Lower lobe of right lung (tissue), 2 donors: ENCODE data around the gene FSTL4. TPM values are rescaled to one million over a fixed set of nuclear protein-coding genes. Genes with fewer than 3 reads are reported as not detected.

Experiments used
- ATAC-seq, 2 donors: fragments of 200-7000 bp; cut with Tn5 transposase; one replicate each; pipeline ENCODE4 v1.9.1; 2020 to 2022; ENCODE audit warnings: mild to moderate bottlenecking in 2 of 2, moderate library complexity in 2 of 2
- DNase-seq: peaks from one replicate; pipeline ENCODE4 v3.0.0-alpha.2; 2020
- H3K27ac ChIP-seq: fragments of 200-600 bp; one replicate; pipeline ENCODE4 v1.8.0; 2022
- H3K27me3 ChIP-seq: fragments of 200-600 bp; one replicate; pipeline ENCODE4 v1.8.0; 2022; ENCODE audit warnings: low read depth
- H3K36me3 ChIP-seq: fragments of 200-600 bp; one replicate; pipeline ENCODE4 v1.8.0; 2022; ENCODE audit warnings: mild to moderate bottlenecking
- H3K4me1 ChIP-seq: fragments of 200-600 bp; one replicate; pipeline ENCODE4 v1.8.0; 2022
- H3K4me3 ChIP-seq: fragments of 200-600 bp; one replicate; pipeline ENCODE4 v1.8.0; 2022; ENCODE audit warnings: mild to moderate bottlenecking
- H3K9me3 ChIP-seq: fragments of 200-600 bp; one replicate; pipeline ENCODE4 v1.8.0; 2022
- intact Hi-C: fragments of 100-400 bp; cut with DNase I; formaldehyde crosslinking; loops from one replicate; pipeline ENCODE4 v1.11.0; 2022
- total RNA-seq: library from RNA; stranded (reverse); fragmentation: NEBNext Ultra II Directional; extraction: Animal tissue kit (Norgen Biotek cat#: 25700); gene quantifications from one replicate; pipeline ENCODE4 v1.2.1, GENCODE V29; 2021
- TF ChIP-seq, protein P1 (sequence below): fragments of 200-600 bp; IDR thresholded peaks from one replicate; pipeline ENCODE4 v1.8.0; 2022; ENCODE audit warnings: antibody characterized with exemption, mild to moderate bottlenecking
- donor health status: DM: no; HTN: yes; CAD: no; lungs with severe emphysema.

FSTL4 gene
- total RNA-seq, 1 donor from 2014 or later, result 1.9 TPM

DNA sequence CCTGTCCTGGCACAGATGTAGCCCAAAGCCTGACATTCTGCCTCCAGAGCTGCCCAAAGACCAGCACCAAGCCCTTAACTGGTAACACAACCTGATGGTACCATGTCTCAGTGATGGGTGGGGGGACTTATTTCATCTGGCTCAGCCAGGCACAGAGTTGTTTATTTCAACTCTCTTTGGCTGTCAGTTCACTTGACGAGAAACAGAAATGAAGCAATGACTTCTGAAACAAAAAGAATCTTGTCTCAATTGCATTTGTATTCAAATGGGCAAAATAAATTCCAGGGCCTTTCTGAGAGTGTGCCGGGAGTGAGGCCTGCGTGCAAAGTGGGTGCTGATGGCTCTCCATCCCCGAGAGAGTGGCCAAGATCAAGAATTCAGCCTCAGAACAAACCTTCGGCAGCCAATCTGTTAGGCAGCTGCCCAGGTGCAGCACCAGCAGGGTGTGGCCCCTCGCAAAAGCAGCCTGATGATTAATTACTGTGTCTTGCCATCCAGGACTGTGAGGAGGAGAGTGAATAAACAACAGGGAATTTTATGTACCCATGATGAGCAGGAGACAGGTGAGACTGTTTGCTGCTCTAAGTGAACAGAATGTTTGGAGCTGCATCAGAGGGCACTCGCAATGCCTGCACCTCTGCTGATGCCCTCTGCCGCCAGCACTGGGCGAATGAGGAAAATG, 322.5 kb downstream of the FSTL4 start:
- Histone ChIP-seq H3K36me3 (no peaks in the 10 kb centered on the region), H3K27ac (no peak overlapping the region), H3K27me3 (no peaks in the 10 kb centered on the region), H3K4me1 (no peaks in the 10 kb centered on the region), H3K9me3 (no peaks in the 10 kb centered on the region), H3K4me3 (no peak overlapping the region)
- TF ChIP-seq, protein P1, sequence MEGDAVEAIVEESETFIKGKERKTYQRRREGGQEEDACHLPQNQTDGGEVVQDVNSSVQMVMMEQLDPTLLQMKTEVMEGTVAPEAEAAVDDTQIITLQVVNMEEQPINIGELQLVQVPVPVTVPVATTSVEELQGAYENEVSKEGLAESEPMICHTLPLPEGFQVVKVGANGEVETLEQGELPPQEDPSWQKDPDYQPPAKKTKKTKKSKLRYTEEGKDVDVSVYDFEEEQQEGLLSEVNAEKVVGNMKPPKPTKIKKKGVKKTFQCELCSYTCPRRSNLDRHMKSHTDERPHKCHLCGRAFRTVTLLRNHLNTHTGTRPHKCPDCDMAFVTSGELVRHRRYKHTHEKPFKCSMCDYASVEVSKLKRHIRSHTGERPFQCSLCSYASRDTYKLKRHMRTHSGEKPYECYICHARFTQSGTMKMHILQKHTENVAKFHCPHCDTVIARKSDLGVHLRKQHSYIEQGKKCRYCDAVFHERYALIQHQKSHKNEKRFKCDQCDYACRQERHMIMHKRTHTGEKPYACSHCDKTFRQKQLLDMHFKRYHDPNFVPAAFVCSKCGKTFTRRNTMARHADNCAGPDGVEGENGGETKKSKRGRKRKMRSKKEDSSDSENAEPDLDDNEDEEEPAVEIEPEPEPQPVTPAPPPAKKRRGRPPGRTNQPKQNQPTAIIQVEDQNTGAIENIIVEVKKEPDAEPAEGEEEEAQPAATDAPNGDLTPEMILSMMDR, result no peak
- DNase-seq (no peak), ATAC-seq (no peak)
- intact Hi-C loops, result no loop called here

DNA sequence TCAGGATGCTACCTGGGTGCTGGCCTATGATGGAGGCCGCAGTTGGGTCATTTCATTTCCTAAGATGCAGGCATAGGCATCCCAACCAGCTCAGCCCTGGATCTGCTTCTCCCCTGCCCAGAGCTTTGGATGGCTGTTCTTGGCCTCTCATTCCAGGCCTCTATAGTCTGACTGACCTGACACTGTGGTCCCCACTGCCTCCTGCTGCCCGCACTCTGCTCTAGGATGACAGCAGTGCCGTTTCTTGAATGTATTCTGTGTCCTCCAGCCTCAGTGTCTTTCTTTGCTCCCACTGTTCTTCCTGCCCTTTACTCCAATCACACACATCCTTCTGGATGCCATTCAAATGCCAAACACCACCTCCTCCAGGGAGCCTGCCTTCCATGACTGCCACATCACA, 324.8 kb downstream of the FSTL4 start:
- no peaks in the 10 kb centered on the region for H3K4me1 ChIP-seq
- TF ChIP-seq, protein P1, result no peak
- H3K9me3 ChIP-seq, result no peaks in the 10 kb centered on the region
- no peak overlapping the region for H3K27ac ChIP-seq
- no peaks in the 10 kb centered on the region for H3K27me3 ChIP-seq
- DNase-seq (no peak), ATAC-seq (no peak)
- H3K36me3 ChIP-seq, result no peaks in the 10 kb centered on the region
- no peak overlapping the region for H3K4me3 ChIP-seq
- intact Hi-C loops, result no loop called here

DNA sequence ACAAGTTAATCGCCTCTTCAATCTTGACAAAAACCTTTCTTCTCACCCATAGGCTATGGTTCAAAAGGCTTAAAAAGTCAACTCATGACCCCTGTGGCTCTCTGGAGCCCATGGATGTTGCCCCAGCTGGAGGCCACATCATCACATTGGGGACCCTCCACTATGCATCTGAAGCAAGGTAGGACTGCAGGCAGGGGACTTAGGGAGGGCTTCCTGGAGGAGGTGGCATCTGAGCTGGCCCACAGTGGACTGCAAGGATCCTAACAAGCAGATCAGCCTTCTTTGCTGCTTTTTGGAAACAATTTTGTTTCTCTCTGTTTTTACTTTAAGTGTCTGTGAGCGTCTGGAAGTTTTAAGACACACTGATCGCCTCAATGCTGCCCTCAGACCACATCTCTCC, 325.9 kb downstream of the FSTL4 start:
- intact Hi-C loops, result no loop called here
- ATAC-seq, result no peak
- H3K27me3 ChIP-seq, result no peaks in the 10 kb centered on the region

DNA sequence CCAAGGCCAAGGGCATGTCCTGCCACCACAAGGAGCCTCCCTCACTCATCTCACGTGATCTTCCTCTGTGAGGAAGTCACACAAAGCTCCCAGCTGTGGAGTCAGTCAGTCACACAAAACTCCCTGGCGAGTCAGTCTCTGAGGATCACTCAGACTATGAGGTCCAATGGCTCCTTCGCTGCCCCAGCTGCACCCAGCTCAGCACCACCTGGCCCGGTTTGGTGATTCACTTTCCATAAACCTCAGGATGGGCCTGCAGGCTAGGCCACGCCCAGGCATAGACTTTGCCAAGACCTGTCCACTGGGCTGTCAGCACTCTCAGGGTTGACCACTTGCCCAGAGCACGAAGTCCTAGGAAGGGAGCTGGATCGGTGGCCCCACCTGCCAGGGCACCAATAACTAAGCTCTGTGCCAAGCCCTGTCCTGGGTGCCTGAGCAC, 326.7 kb downstream of the FSTL4 start:
- DNase-seq, result no peak
- H3K27ac ChIP-seq, result no peak overlapping the region

More for the DNA sequence above, 325.9 kb downstream of the FSTL4 start:
- Histone ChIP-seq H3K36me3 (no peaks in the 10 kb centered on the region), H3K4me3 (no peak overlapping the region), H3K27ac (no peak overlapping the region), H3K4me1 (no peaks in the 10 kb centered on the region), H3K9me3 (no peaks in the 10 kb centered on the region)
- DNase-seq, result no peak
- TF ChIP-seq, protein P1, result no peak

DNA sequence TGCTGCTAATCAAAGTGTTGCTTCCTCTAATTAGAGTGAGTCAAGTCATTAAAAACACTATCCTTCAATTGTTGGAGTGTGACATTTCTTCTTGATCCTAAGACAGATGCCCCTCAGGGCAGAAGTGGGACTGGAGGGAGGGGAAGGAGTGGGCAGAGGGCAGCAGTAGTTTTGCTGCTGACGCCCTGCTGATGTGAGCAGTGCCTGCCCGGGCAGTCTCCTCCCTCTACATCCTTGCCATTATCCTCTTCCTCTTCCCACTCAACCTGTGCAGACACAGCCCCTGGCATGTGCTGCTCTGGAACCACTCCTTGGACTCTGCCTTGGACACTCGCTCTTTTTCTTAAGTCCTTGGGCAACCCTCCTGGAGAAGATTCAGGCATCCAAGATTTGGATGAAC, 328.0 kb downstream of the FSTL4 start:
- intact Hi-C loops, result no loop called here

More for the DNA sequence above, 326.7 kb downstream of the FSTL4 start:
- TF ChIP-seq, protein P1, result no peak
- intact Hi-C loops, result no loop called here
- no peak overlapping the region for H3K4me3 ChIP-seq
- H3K9me3 ChIP-seq, result no peaks in the 10 kb centered on the region
- peak in 1 of 2 donors; percentile 20 for ATAC-seq
- no peaks in the 10 kb centered on the region for H3K4me1 ChIP-seq
- no peaks in the 10 kb centered on the region for H3K27me3 ChIP-seq
- H3K36me3 ChIP-seq, result no peaks in the 10 kb centered on the region

More for the DNA sequence above, 328.0 kb downstream of the FSTL4 start:
- no peaks in the 10 kb centered on the region for H3K27me3 ChIP-seq
- no peaks in the 10 kb centered on the region for H3K9me3 ChIP-seq
- H3K4me3 ChIP-seq, result no peak overlapping the region
- no peaks in the 10 kb centered on the region for H3K36me3 ChIP-seq
- ATAC-seq, result no peak
- TF ChIP-seq, protein P1, result no peak
- H3K27ac ChIP-seq, result no peak overlapping the region
- H3K4me1 ChIP-seq, result no peaks in the 10 kb centered on the region
- no peak for DNase-seq
